Endothelial cell of umbilical vein (primary cell): ENCODE results near the gene RPL9.

Experiments used
- EZH2 ChIP-seq: IDR thresholded peaks from 2 replicates; pipeline ENCODE4 v1.6.1; 2012; ENCODE audit warnings: borderline replicate concordance, low read depth, mild to moderate bottlenecking, moderate library complexity, low read length, inconsistent platforms; ENCODE audit not compliant: severe bottlenecking
- MYC ChIP-seq: IDR thresholded peaks from one replicate; pipeline ENCODE4 v1.6.1; 2011; ENCODE audit warnings: mild to moderate bottlenecking, low read depth, low read length
- TF ChIP-seq, protein P1 (sequence below), 2 donors: IDR thresholded peaks; 1 replicate in 1 of 2; 2 replicates in 1 of 2; pipeline ENCODE4 v1.5.1; 2011; ENCODE audit warnings: low read length in 2 of 2, mild to moderate bottlenecking in 2 of 2, moderate library complexity in 2 of 2, control low read depth in 1 of 2, inconsistent platforms in 1 of 2, low read depth in 1 of 2; ENCODE audit not compliant: insufficient read depth in 1 of 2; ENCODE audit errors: extremely low read depth in 1 of 2

DNA sequence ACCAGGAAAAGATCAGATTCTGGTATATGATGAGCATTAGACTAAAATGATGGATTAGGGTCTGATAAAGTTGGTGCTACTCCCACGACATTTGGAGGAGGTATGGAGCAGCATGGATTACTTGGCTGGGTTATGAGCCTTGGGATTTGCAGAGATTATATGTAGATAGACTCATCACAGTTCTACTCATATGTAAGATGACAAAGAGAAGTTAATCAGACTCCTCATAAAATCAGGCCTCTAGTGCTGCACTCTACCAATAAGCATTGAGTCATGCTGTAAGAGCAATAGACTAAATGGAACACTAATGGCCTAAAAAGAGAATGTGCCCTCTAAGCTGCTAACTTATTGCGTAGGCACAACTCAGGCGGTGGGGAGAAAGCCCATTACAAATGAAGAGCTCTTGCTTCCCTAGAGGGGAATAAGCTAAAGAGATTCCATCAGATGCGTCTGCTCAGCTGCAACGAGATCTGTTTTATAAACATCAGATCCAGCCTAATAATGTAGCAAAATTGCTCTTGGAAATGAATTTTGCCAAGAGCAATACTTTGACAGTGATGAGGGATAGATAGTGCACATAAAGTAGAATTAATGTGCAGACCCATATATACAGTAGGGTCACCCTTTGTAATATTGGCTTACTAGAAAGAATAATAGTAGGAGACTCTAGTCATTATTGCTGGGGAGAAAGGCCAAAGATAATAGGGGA is 17.6 kb upstream of the RPL9 start:
- TF ChIP-seq, protein P1, sequence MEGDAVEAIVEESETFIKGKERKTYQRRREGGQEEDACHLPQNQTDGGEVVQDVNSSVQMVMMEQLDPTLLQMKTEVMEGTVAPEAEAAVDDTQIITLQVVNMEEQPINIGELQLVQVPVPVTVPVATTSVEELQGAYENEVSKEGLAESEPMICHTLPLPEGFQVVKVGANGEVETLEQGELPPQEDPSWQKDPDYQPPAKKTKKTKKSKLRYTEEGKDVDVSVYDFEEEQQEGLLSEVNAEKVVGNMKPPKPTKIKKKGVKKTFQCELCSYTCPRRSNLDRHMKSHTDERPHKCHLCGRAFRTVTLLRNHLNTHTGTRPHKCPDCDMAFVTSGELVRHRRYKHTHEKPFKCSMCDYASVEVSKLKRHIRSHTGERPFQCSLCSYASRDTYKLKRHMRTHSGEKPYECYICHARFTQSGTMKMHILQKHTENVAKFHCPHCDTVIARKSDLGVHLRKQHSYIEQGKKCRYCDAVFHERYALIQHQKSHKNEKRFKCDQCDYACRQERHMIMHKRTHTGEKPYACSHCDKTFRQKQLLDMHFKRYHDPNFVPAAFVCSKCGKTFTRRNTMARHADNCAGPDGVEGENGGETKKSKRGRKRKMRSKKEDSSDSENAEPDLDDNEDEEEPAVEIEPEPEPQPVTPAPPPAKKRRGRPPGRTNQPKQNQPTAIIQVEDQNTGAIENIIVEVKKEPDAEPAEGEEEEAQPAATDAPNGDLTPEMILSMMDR (IDR thresholded peaks at IDR 0.05; ENCODE audit: extremely low read depth in 1 of 2, insufficient read depth in 1 of 2, low read depth in 1 of 2, low read length in 2 of 2), result no peak
- TF ChIP-seq EZH2 (no peak), MYC (no peak)
